ENCODE results near the gene CACNA2D1. TPM values are rescaled to one million over a fixed set of nuclear protein-coding genes. Genes with fewer than 3 reads are reported as not detected.

Gene CACNA2D1
- total and polyA plus RNA-seq, 8 donors = 0.79 to 5.0 (median 2.1) TPM

DNA sequence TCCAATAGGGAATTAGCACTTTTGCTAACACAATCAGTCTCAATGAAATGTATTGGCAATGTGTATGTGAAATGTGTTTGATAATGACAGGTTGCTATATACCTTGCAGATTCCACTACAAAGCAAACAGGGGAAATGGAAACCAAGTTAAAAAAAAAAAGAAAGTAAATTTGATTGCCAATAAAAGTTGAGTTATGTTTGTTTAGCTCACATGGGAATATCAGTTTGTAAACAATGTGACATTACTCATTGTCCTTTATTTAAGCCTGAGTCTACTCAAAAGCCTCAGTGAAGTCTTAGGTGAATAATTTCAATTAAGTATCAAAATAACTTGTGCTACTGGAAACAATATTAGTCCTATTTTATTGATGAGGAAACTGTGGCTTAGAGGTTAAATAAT, 285.2 kb downstream of the CACNA2D1 start:
- Histone ChIP-seq H3K36me3 (no peaks in the 10 kb centered on the region), H3K27ac (no peak overlapping the region), H3K4me3 (no peak overlapping the region), H3K4me1 (no peaks in the 10 kb centered on the region), H3K9me3 (no peaks in the 10 kb centered on the region), H3K27me3 (no peaks in the 10 kb centered on the region)
- intact Hi-C loops (cut with DNase I) = no loop called here
- no peak for DNase-seq
- TF ChIP-seq CTCF (IDR thresholded peaks at IDR 0.05) = no peak
- no peak for ATAC-seq
- no peak for FAIRE-seq

DNA sequence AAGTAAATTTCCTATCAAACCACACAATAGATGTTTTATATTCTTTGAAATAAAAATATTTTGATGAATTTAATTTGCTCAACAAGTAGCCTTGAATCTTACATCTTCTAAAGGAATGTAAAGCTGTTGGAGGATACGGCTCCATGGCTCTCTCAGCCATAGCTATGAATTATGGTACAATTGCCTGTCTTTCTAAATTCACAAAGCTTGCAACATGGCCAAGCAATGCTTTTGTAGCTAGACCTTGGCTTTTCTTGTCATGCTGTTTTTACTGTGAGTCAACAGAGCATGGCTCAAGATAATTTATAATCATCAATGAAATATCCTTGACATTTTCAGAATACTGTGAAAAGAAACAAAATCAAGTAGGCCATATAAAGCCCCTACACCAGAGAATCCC, 286.7 kb downstream of the CACNA2D1 start:
- 75 to 77% methylated on average over 1 of the region's 1 CpG for WGBS, 2 donors
- Histone ChIP-seq H3K36me3 (no peaks in the 10 kb centered on the region), H3K4me1 (no peaks in the 10 kb centered on the region), H3K27me3 (no peaks in the 10 kb centered on the region), H3K4me3 (no peak overlapping the region), H3K27ac (no peak overlapping the region), H3K9me3 (no peaks in the 10 kb centered on the region)
- no peak for ATAC-seq
- FAIRE-seq = no peak
- DNase-seq = no peak
- intact Hi-C loops (cut with DNase I) = no loop called here
- TF ChIP-seq CTCF (IDR thresholded peaks at IDR 0.05) = no peak

- DNase-seq (no peak), FAIRE-seq (no peak), ATAC-seq (no peak)
- Histone ChIP-seq H3K4me3 (no peak overlapping the region), H3K9me3 (no peaks in the 10 kb centered on the region), H3K27me3 (no peaks in the 10 kb centered on the region), H3K4me1 (no peaks in the 10 kb centered on the region), H3K36me3 (no peaks in the 10 kb centered on the region), H3K27ac (no peak overlapping the region)
- intact Hi-C loops (cut with DNase I) = no loop called here
- TF ChIP-seq CTCF (IDR thresholded peaks at IDR 0.05) = no peak
- 27 to 29% methylated on average over 3 of the region's 3 CpGs for WGBS, 2 donors
Measured at GRCh38 chr7:82156168-82156567, 287.4 kb downstream of the CACNA2D1 start.

DNA sequence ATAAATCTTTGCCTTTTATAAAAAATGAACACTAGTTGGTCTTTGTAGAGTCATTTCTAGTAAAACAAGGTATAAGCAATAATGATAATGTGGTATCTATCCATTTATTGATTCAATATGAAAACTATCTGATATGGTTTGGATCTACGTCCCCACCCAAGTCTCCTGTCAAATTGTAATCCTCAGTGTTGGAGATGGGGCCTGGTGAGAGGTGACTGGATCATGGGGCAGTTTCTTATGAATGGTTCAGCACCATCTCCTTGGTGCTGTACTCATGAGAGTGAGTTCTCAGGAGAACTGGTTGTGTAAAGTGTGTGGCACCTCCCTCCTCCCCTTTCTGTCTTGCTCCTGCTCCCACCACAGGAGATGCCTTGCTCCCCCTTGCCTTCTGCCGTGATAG, 288.8 kb downstream of the CACNA2D1 start:
- Histone ChIP-seq H3K4me1 (no peaks in the 10 kb centered on the region), H3K27me3 (no peaks in the 10 kb centered on the region), H3K4me3 (no peak overlapping the region), H3K27ac (no peak overlapping the region), H3K9me3 (no peaks in the 10 kb centered on the region), H3K36me3 (no peaks in the 10 kb centered on the region)
- no peak for ATAC-seq
- no peak for DNase-seq
- FAIRE-seq = no peak
- 33 to 44% methylated on average over 2 of the region's 2 CpGs for WGBS, 2 donors
- TF ChIP-seq CTCF (IDR thresholded peaks at IDR 0.05) = no peak
- intact Hi-C loops (cut with DNase I) = no loop called here

DNA sequence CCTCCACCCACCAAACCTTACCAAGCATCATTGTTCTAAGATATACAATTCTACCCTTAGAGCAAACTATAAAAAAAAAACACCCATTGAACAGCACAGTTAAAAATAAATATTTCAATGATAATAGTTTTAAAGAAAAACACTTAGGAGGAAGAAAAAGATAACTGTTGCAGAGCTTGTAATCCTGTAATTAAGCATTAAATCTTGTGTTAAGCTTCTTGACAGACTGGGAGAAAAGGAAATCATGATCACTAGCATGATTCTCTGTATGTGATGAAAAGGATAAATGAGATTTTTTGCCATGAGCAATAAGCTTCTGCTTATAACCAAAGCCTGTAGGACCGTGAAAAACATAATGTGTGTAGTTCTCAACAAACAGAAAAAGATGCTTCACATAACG, 289.8 kb downstream of the CACNA2D1 start:
- no peak for DNase-seq
- intact Hi-C loops (cut with DNase I) = no loop called here

More for the DNA sequence above, 289.8 kb downstream of the CACNA2D1 start:
- Histone ChIP-seq H3K27ac (no peak overlapping the region), H3K4me1 (no peaks in the 10 kb centered on the region), H3K27me3 (no peaks in the 10 kb centered on the region), H3K36me3 (no peaks in the 10 kb centered on the region), H3K9me3 (no peaks in the 10 kb centered on the region), H3K4me3 (no peak overlapping the region)
- no peak for FAIRE-seq
- no peak for ATAC-seq
- 57 to 59% methylated on average over 2 of the region's 2 CpGs for WGBS, 2 donors
- TF ChIP-seq CTCF (IDR thresholded peaks at IDR 0.05) = no peak

Measured in pancreas (tissue), 10 donors.